ES-I3 (cell line): ENCODE data around the gene GALNT9.

ENCODE experiments used
- H3K36me3 ChIP-seq: 2 replicates; pipeline ENCODE4 v1.6.1; 2013; ENCODE audit warnings: mild to moderate bottlenecking, low read length, control low read depth, moderate library complexity; ENCODE audit not compliant: insufficient read depth
- H3K4me1 ChIP-seq: 2 replicates; pipeline ENCODE4 v1.6.1; 2013; ENCODE audit warnings: mild to moderate bottlenecking, control low read depth, low read length; ENCODE audit not compliant: insufficient read depth
- H3K9ac ChIP-seq: 2 replicates; pipeline ENCODE4 v1.6.1; 2013; ENCODE audit warnings: low read depth, mild to moderate bottlenecking, low read length, moderate library complexity
- H3K9me3 ChIP-seq: 2 replicates; pipeline ENCODE4 v1.6.1; 2013; ENCODE audit warnings: mild to moderate bottlenecking, low read length, moderate library complexity; ENCODE audit not compliant: control insufficient read depth, insufficient read depth

Gene GALNT9

GRCh38 chr12:132284071-132284826 lies 45.1 kb downstream of the GALNT9 start:
- Histone ChIP-seq H3K9ac (no peak overlapping the region), H3K4me1 (peaks cover 11% of the 10 kb centered on the region), H3K36me3 (no peaks in the 10 kb centered on the region), H3K9me3 (no peaks in the 10 kb centered on the region)

GRCh38 chr12:132282950-132283771 lies 46.2 kb downstream of the GALNT9 start:
- Histone ChIP-seq H3K4me1 (peaks cover 11% of the 10 kb centered on the region), H3K9me3 (no peaks in the 10 kb centered on the region), H3K9ac (peak overlapping the region; percentile 7; the same call in 1 of the 2 replicates), H3K36me3 (no peaks in the 10 kb centered on the region)

DNA sequence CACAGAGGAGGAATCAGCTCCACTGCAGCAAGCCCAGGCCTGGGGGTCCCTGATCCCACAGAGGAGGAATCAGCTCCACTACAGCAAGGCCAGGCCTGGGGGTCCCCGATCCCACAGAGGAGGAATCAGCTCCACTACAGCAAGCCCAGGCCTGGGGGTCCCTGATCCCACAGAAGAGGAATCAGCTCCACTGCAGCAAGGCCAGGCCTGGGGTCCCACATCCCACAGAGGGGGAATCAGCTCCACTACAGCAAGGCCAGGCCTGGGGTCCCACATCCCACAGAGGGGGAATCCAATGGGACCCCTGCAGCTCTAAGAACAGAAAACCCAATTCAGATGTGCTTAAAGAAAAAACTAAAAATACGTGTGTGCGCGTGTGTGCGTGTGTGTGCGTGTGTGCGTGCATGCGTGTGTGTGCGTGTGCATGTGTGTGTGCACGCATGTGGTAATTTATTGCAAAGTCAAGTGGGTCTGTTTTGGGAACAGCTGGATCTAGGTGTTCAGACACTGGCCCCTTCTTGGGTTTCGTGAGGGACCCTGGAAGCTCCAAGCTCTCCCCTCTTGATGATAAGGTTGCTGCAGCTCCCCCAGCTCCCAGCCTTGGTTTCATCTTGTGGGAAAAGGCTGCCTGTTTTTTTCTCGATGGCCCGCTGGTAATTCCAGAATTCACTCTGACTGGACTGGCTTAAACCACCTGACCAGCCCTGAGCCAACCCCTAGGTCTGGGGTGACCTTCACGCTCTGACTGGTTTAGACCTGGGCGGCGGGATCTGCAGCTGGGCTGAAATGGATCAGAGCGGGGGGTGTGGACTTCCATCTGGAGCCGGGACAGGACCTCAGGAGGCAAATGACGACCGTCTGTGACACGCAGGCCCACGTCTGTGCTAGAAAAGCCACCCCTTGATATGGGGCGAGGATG lies 47.1 kb downstream of the GALNT9 start:
- no peaks in the 10 kb centered on the region for H3K36me3 ChIP-seq
- H3K9me3 ChIP-seq: no peaks in the 10 kb centered on the region
- H3K9ac ChIP-seq: peak overlapping the region; percentile 7; the same call in 1 of the 2 replicates
- peaks cover 11% of the 10 kb centered on the region for H3K4me1 ChIP-seq

GRCh38 chr12:132281038-132281437 lies 48.4 kb downstream of the GALNT9 start:
- Histone ChIP-seq H3K4me1 (peaks cover 11% of the 10 kb centered on the region), H3K36me3 (no peaks in the 10 kb centered on the region), H3K9ac (no peak overlapping the region), H3K9me3 (no peaks in the 10 kb centered on the region)

DNA sequence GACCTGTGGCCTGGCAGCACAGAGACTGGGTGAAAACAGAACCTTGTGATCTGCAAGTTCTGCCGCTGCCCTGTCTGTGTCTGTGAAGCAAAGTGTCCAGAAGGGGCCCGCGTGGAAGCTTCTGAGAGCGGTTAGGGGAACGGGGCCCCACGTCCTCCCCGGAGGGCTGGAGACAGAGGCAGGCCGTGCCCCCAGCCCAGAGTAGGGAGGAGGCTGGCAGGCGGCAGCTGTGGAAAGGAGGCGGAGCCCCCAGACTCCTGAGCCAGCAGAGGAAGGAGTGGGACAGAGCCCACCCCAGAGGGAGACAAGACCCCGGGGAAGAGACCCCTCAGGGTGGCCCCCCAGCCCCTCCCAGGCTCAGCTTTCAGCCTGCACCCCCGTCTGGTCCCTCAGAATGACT lies 49.0 kb downstream of the GALNT9 start:
- peaks cover 11% of the 10 kb centered on the region for H3K4me1 ChIP-seq
- H3K9ac ChIP-seq: no peak overlapping the region
- H3K9me3 ChIP-seq: no peaks in the 10 kb centered on the region
- no peaks in the 10 kb centered on the region for H3K36me3 ChIP-seq

- Histone ChIP-seq H3K9ac (no peak overlapping the region), H3K36me3 (no peaks in the 10 kb centered on the region), H3K9me3 (no peaks in the 10 kb centered on the region), H3K4me1 (peaks cover 11% of the 10 kb centered on the region)
These were observed 49.5 kb downstream of the GALNT9 start for GRCh38 chr12:132279930-132280329.

- H3K36me3 ChIP-seq: no peaks in the 10 kb centered on the region
- no peaks in the 10 kb centered on the region for H3K9me3 ChIP-seq
- H3K9ac ChIP-seq: no peak overlapping the region
- H3K4me1 ChIP-seq: peaks cover 11% of the 10 kb centered on the region
These were observed 50.1 kb downstream of the GALNT9 start for GRCh38 chr12:132279184-132279889.

DNA sequence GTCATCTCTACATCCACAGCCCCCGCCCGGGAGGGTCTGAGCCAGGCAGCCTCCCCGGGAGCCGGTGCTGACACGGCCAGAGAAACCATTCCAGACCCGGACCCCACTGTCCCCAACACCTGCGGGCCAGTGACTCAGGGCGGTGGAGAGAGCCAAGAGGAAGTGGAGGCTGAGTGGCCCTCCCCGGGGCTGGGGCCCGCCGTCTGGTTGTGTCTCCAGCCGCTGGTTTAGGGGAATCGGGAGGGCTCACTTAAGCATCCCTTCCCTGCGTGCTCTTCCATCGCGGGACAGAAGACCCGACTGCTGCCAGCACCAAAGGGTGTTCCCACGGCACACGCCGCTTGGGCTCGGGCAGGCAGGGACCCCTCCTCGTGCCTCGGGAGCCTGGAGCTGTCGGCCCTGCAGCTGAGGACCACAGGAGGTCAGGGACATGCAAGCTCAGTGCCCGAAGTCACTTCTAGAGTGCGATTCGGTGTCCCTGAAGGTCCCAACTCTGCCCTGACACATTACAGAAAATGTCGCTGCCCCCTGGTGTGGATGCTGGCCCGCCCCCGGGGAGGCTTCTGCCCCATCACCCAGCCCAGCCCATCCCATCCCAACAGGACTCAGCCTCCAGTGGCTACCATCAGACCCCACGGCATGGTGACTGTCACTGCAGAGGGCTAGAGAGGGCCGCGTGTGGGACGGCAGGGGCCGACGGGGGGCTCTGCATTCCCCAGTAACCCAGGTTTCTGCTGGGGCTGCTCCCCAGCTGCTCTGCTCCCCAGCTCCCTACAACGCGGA lies 50.8 kb downstream of the GALNT9 start:
- Histone ChIP-seq H3K9me3 (no peaks in the 10 kb centered on the region), H3K4me1 (peaks cover 5% of the 10 kb centered on the region; the same call in 1 of the 2 replicates), H3K36me3 (no peaks in the 10 kb centered on the region), H3K9ac (no peak overlapping the region)

- no peaks in the 10 kb centered on the region for H3K9me3 ChIP-seq
- H3K4me1 ChIP-seq: peaks cover 5% of the 10 kb centered on the region; the same call in 1 of the 2 replicates
- no peaks in the 10 kb centered on the region for H3K36me3 ChIP-seq
- no peak overlapping the region for H3K9ac ChIP-seq
These were observed 51.4 kb downstream of the GALNT9 start for GRCh38 chr12:132277949-132278348.

DNA sequence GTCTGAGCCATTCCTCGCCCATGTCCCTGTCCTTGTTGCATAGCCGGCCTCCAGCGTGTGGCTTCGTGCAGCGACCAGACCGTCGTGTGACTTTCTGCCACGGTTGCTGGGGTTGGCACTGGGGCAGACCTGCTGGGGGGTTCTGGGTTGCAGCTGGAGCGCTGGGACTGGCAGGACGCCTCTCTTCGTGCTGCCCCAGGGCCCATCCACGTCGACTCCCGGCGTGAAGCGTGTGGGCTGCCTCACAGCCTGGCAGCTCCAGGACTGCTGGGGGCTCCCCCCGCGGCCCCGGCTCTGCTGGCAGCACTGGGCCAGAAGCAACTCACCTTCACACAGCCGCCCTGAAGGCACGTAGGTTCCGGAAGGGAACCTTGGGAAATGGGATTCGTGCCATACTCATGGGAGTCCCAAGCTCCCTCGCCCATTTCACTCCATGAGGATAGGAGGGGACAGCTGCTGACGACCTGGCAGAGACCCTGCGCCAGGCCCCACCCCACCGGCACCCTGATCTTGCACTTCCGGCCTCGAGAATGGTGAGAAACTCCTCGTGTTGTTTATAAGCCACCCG lies 51.9 kb downstream of the GALNT9 start:
- H3K36me3 ChIP-seq: no peaks in the 10 kb centered on the region
- H3K9me3 ChIP-seq: no peaks in the 10 kb centered on the region
- H3K9ac ChIP-seq: no peak overlapping the region
- H3K4me1 ChIP-seq: peaks cover 5% of the 10 kb centered on the region; the same call in 1 of the 2 replicates

- Histone ChIP-seq H3K36me3 (no peaks in the 10 kb centered on the region), H3K9me3 (no peaks in the 10 kb centered on the region), H3K4me1 (peaks cover 5% of the 10 kb centered on the region; the same call in 1 of the 2 replicates), H3K9ac (no peak overlapping the region)
These were observed 52.5 kb downstream of the GALNT9 start for GRCh38 chr12:132276827-132277373.

DNA sequence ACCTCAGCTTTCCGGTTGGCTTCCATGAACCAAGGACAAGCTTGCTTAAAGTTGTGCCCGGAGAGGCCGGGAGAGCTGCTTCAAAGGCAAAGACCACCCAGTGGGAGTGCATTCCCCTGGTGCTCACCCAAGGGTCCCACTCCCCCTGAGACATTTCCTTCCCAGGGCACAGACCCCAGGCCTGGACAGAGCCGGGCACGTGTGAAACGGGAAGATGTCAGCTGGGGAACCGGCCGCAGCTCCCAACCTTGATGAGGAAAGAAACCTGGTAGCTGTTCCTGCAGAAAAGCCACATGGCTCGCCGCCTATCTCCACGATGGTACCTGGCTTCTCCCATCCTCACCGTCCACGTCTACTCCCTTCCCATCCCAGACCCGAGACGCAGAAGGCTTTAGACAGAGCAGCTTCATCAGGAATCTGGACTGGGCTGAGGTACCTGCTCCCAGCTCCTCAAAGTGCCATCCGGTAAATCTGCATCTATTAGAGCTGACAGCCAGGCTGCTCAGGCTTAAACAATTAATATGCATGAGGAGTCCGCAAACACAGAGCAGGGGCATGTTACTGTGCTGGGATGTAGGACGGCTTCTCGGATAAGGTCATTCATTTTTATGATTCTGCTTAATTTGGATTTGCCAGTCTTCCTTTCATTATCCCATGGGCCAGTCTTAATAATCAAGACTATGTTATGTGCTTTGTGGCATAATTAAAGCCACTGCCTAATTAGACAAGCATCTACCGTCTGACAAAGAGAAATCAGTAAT lies 53.1 kb downstream of the GALNT9 start:
- H3K9me3 ChIP-seq: no peaks in the 10 kb centered on the region
- H3K4me1 ChIP-seq: peaks cover 5% of the 10 kb centered on the region; the same call in 1 of the 2 replicates
- no peaks in the 10 kb centered on the region for H3K36me3 ChIP-seq
- H3K9ac ChIP-seq: no peak overlapping the region
